PC-9 (cell line): ENCODE data around the gene THAP8. TPM values are rescaled to one million over a fixed set of nuclear protein-coding genes. Genes with fewer than 3 reads are reported as not detected.

Experiments
- BruUV-seq: library from RNA; stranded (reverse); fragments of 400-500 nt; replicated peaks from 2 replicates; lab custom pipeline; 2021; lab: Mats Ljungman, UMichigan
- CTCF ChIA-PET: fragments of 300-600 bp; sonication (Branson Sonifier 250); formaldehyde crosslinking; loops from one replicate; lab custom pipeline; 2022; ENCODE audit warnings: antibody characterized with exemption; lab: Charles Lee
- POLR2A ChIA-PET: fragments of 300-600 bp; sonication (Branson Sonifier 250); formaldehyde crosslinking; loops from one replicate; lab custom pipeline; 2022; ENCODE audit warnings: antibody characterized with exemption; ENCODE audit not compliant: unreplicated experiment; lab: Charles Lee
- DNase-seq, 2 experiments: peaks; one replicate each; pipeline versions ENCODE4 v3.0.0 to v3.0.0-alpha.2; 2015 to 2022; ENCODE audit warnings: mixed read lengths in 1 of 2
- H2AFZ ChIP-seq: fragments of 200-600 bp; sonication (generic); 2 replicates; pipeline ENCODE4 v1.8.1; 2017; ENCODE audit warnings: antibody characterized with exemption
- H3F3A ChIP-seq: fragments of 200-600 bp; sonication (generic); 2 replicates; pipeline ENCODE4 v1.8.1; 2017; ENCODE audit warnings: antibody characterized with exemption, mild to moderate bottlenecking, low read depth; ENCODE audit not compliant: insufficient read depth
- H3K27ac ChIP-seq: fragments of 200-600 bp; sonication (generic); 2 replicates; pipeline ENCODE4 v1.6.1; 2016; ENCODE audit warnings: mixed run types
- H3K27me3 ChIP-seq: fragments of 200-600 bp; sonication (generic); 2 replicates; pipeline ENCODE4 v1.6.1; 2016; ENCODE audit warnings: low read depth, mixed run types; ENCODE audit not compliant: insufficient read depth
- H3K36me3 ChIP-seq: fragments of 200-600 bp; sonication (generic); 2 replicates; pipeline ENCODE4 v1.6.1; 2016; ENCODE audit warnings: low read depth, mixed run types
- H3K4me1 ChIP-seq: fragments of 200-600 bp; sonication (generic); replicated peaks from 2 replicates; pipeline ENCODE4 v1.6.1; 2016; ENCODE audit warnings: mixed run types; ENCODE audit not compliant: insufficient read depth
- H3K4me2 ChIP-seq: fragments of 200-600 bp; sonication (generic); 2 replicates; pipeline ENCODE4 v1.6.1; 2017; ENCODE audit warnings: mixed run types
- H3K4me3 ChIP-seq: fragments of 200-600 bp; sonication (generic); 2 replicates; pipeline ENCODE4 v1.6.1; 2016; ENCODE audit warnings: mixed run types
- H3K79me2 ChIP-seq: fragments of 200-600 bp; sonication (generic); 2 replicates; pipeline ENCODE4 v1.6.1; 2017; ENCODE audit warnings: low read depth, mixed run types
- H3K9me2 ChIP-seq: fragments of 200-600 bp; sonication (generic); 2 replicates; pipeline ENCODE4 v1.8.1; 2017; ENCODE audit warnings: mild to moderate bottlenecking; ENCODE audit not compliant: insufficient read depth
- H3K9me3 ChIP-seq: fragments of 200-600 bp; sonication (generic); 2 replicates; pipeline ENCODE4 v1.8.1; 2016; ENCODE audit warnings: low read depth; ENCODE audit not compliant: insufficient read depth
- H4K20me1 ChIP-seq: fragments of 200-600 bp; sonication (generic); 2 replicates; pipeline ENCODE4 v1.8.1; 2017; ENCODE audit not compliant: insufficient read depth
- EZH2 ChIP-seq: fragments of 200-600 bp; sonication (generic); IDR thresholded peaks from 2 replicates; pipeline ENCODE4 v1.8.0; 2017; ENCODE audit warnings: antibody characterized with exemption, low read depth
- intact Hi-C: fragments of 100-400 bp; cut with micrococcal nuclease; formaldehyde crosslinking; loops from one replicate; pipeline ENCODE4 v1.10.0; 2022; ENCODE audit not compliant: unreplicated experiment
- total RNA-seq: library from RNA; stranded (reverse); gene quantifications from 2 replicates; pipeline ENCODE4 v1.2.3, GENCODE V29; 2021
- TF ChIP-seq, protein P1 (sequence below): fragments of 200-600 bp; sonication (generic); conservative IDR thresholded peaks from 2 replicates; pipeline ENCODE4 v1.6.1; 2017; ENCODE audit warnings: mixed run types, antibody characterized with exemption, mild to moderate bottlenecking, moderate library complexity

Gene THAP8
- total RNA-seq, 1 experiment from 2014 or later = 5.2 TPM

DNA sequence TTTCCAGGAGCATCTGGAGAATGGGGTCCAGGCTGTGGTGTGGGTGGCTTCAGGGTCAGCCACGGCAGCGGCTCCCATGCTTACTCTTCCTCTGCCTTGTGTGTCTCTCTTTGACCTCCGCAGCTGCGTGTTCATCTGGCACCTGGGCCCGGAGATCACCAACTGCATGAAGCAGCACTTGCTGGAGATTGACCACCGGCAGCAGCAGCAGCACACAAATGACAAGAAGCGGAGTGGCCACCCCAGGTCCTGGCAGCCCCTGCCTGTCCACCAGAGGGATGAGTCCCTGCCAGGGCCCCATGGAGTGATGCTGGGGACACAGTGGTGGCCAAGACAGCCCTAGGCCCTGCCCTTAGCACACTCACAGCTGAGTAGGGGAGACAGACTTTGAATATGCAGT is 38.5 kb upstream of the THAP8 start:
- Histone ChIP-seq H3K36me3 (0 out of 2 replicates have a peak, but pooled peaks cover 6% of the 10 kb centered on the region), H3K27me3 (no peaks in the 10 kb centered on the region), H3K27ac (no peak overlapping the region), H2AFZ (no peak overlapping the region), H3K9me3 (no peaks in the 10 kb centered on the region), H3K79me2 (no peaks in the 10 kb centered on the region), H3F3A (no peaks in the 10 kb centered on the region), H3K4me3 (no peak overlapping the region), H4K20me1 (no peaks in the 10 kb centered on the region), H3K4me1 (no peaks in the 10 kb centered on the region), H3K9me2 (no peaks in the 10 kb centered on the region), H3K4me2 (no peak overlapping the region)
- no peak for DNase-seq
- CTCF ChIA-PET = no interaction called here
- BruUV-seq = no TSS peak
- POLR2A ChIA-PET = no interaction called here
- TF ChIP-seq, protein P1, sequence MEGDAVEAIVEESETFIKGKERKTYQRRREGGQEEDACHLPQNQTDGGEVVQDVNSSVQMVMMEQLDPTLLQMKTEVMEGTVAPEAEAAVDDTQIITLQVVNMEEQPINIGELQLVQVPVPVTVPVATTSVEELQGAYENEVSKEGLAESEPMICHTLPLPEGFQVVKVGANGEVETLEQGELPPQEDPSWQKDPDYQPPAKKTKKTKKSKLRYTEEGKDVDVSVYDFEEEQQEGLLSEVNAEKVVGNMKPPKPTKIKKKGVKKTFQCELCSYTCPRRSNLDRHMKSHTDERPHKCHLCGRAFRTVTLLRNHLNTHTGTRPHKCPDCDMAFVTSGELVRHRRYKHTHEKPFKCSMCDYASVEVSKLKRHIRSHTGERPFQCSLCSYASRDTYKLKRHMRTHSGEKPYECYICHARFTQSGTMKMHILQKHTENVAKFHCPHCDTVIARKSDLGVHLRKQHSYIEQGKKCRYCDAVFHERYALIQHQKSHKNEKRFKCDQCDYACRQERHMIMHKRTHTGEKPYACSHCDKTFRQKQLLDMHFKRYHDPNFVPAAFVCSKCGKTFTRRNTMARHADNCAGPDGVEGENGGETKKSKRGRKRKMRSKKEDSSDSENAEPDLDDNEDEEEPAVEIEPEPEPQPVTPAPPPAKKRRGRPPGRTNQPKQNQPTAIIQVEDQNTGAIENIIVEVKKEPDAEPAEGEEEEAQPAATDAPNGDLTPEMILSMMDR = no peak
- TF ChIP-seq EZH2 = no peak
- intact Hi-C loops = no loop called here

DNA sequence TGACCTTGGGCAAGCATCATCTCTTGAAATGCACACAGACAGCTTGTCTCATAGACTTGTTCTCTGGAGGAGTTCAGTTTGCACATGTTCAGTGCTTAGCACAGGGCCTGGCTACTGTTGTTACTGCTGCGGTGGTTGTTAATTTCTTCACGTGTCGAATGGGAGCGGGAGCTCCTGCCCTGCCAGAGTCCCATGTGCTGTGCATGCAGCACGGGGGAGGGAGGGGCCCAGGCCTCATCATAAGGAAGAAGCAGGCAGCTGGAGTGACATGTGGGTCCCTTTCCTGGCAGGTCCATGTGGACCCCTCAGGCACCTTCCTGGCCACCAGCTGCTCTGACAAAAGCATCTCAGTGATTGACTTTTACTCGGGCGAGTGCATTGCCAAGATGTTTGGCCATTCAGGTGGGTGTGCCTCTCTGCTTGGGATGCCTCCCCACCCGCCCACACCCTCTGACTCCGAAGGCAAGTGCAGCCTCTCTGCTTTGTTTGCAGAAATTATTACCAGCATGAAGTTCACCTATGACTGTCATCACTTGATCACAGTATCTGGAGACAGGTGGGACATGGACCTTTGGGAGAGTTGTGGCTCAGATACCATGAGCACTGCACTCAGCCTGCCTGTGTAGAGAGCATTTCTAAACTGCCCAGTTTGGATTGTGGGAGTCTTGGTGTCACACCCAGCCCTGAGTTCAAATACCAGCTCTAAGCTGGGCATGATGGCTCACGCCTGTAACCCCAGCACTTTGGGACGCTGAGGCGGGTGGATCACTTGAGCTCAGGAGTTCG is 37.0 kb upstream of the THAP8 start:
- no peaks in the 10 kb centered on the region for H3K4me1 ChIP-seq
- ChIA-PET POLR2A (no interaction called here), CTCF (no interaction called here)
- H3K4me2 ChIP-seq = no peak overlapping the region
- no peaks in the 10 kb centered on the region for H3F3A ChIP-seq
- H3K9me2 ChIP-seq = no peaks in the 10 kb centered on the region
- H3K27me3 ChIP-seq = no peaks in the 10 kb centered on the region
- H2AFZ ChIP-seq = no peak overlapping the region
- no peak for DNase-seq
- intact Hi-C loops = no loop called here
- H3K27ac ChIP-seq = no peak overlapping the region
- no peak overlapping the region for H3K4me3 ChIP-seq
- TF ChIP-seq EZH2 = no peak
- TF ChIP-seq, protein P1 = no peak
- H3K36me3 ChIP-seq = 0 out of 2 replicates have a peak, but pooled peaks cover 6% of the 10 kb centered on the region
- no peaks in the 10 kb centered on the region for H3K79me2 ChIP-seq
- no TSS peak for BruUV-seq
- H4K20me1 ChIP-seq = no peaks in the 10 kb centered on the region
- no peaks in the 10 kb centered on the region for H3K9me3 ChIP-seq

DNA sequence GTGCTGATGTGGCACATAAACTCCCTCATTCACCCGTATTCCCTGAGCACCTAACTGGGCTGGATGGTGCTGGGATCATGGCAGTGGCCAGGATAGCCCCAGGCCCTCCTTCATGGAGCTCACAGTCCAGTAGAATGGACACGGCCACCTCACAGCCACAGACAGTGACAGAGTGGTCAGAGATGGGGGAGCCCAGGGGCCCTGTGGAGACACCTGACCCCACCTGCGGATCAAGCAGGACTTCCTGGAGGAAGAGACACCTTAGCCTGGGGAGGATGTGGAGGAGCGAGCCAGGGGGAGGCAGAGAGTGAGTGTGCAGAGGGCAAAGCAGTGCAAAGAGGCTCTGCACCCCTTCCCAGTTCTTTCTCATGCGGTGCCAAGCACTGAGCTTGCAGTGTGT is 35.8 kb upstream of the THAP8 start:
- no peak for DNase-seq
- Histone ChIP-seq H3K9me2 (no peaks in the 10 kb centered on the region), H3K27me3 (no peaks in the 10 kb centered on the region), H2AFZ (no peak overlapping the region), H3K4me3 (no peak overlapping the region), H3F3A (no peaks in the 10 kb centered on the region), H3K36me3 (0 out of 2 replicates have a peak, but pooled peaks cover 6% of the 10 kb centered on the region), H4K20me1 (no peaks in the 10 kb centered on the region), H3K9me3 (no peaks in the 10 kb centered on the region), H3K27ac (no peak overlapping the region), H3K4me2 (no peak overlapping the region), H3K4me1 (no peaks in the 10 kb centered on the region), H3K79me2 (no peaks in the 10 kb centered on the region)
- POLR2A ChIA-PET = no interaction called here
- intact Hi-C loops = no loop called here
- no TSS peak for BruUV-seq
- CTCF ChIA-PET = no interaction called here
- no peak for TF ChIP-seq EZH2
- TF ChIP-seq, protein P1 = no peak
